Kidney glomerular epithelial cell (primary cell): Measurements from ENCODE around the gene SRRM1.
"Not testable (repeated sequence)": the region's sequence is repeated elsewhere in the genome, so short reads cannot be mapped to it uniquely, and the experiment has no call there.

Source experiments
- DNase-seq: peaks from one replicate; lab custom pipeline; 2025; lab: John Stamatoyannopoulos, UW

Gene SRRM1

DNA sequence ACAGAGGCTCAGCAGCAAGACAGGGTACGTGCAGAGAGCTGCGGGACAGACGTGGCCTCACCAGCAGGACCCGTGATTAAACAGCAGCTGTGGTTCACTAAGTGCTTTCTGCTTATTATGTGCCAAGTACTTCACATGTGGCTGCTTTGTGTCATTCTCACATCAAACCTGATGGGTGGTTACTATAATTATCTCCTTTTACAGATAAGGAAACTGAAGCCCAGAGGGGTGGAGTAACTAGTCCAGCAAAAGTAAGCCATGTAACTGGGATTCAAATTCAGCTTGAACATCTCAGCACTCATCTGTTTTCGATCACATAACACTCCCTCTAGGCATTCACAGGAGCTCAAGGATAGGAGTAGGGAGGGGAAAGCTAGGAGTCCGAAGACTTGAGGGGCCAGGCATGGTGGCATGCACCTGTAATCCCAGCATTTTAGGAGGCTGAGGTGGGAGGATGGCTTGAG is 51.3 kb downstream of the SRRM1 start:
- no peak for DNase-seq

DNA sequence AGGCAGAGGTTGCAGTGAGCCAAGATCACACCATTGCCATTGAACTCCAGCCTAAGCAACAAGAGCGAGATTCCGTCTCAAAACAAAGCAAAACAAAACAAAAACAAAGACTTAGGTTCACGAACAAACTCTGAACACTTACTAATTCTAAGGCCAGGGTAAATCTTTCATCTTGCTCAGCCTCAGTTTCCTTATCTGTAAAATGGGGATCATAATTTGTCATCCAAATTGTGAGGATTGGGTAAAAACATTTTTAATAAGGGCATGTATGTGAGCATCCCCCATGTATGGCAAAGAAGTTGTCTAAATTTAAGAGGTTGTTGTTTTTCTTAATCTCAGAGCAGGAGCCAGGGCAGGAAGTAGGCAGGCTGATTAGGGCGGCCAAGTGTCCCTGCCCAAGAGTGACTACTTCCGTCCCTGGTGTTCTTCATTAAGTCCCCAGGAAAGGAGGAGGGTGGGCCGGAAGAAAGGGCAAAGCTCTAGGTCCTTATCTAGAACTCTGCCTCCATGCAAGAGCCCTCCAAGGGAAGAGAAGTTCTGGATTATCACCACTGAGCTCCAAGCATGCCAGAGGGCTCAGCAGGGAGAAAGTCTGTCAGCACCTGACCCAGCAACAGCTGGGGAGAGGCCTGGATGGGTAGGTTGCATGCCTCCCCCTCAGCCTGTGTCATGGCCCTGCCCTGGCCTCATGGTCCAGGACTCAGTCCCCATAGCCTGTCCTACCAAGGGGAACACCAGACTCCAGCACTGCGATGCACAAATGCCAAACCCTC is 52.3 kb downstream of the SRRM1 start:
- DNase-seq, result no peak

- DNase-seq, result no peak
Measured at GRCh38 chr1:24696041-24696755, 53.1 kb downstream of the SRRM1 start.

- no peak for DNase-seq
Measured at GRCh38 chr1:24696756-24697330, 53.7 kb downstream of the SRRM1 start.

DNA sequence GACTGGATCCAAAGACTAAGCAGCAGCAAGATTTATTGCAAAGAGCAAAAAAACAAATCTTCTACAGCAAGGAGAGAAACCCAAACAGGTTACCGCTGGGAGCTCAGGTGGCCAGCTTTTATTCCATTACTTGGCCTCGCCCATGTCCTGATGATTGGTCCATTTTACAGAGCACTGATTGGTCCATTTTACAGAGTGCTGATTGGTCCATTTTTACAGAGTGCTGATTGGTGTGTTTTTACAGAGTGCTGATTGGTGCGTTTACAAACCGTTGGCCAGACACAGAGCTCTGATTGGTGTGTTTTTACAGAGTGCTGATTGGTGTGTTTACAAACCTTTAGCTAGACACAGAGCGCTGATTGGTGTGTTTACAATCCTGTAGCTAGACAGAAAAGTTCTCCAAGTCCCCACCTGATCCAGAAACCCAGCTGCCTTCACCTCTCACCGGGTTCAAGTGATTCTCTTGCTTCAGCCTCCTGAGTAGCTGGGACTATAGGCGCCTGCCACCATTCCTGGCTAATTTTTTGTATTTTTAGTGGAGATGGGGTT is 54.4 kb downstream of the SRRM1 start:
- DNase-seq, result not testable (repeated sequence)

DNA sequence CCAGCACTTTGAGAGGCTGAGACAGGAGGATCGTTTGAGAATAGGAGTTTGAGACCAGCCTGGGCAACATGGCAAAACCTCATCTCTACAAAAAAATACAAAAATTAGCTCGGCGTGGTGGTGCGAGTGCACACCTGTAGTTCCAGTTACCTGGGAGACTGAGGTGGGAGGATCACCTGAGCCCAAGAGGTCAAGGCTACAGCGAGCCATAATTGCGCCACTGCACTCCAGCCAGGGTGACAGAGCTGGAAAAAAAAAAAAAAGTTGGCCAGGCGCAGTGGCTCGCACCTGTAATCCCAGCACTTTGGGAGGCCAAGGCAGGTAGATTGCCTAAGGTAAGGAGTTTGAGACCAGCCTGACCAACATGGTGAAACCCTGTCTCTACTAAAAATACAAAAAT is 55.2 kb downstream of the SRRM1 start:
- DNase-seq, result not testable (repeated sequence)

- no peak for DNase-seq
Measured at GRCh38 chr1:24699628-24700027, 56.5 kb downstream of the SRRM1 start.

- DNase-seq, result no peak
Measured at GRCh38 chr1:24702511-24703293, 59.6 kb downstream of the SRRM1 start.

DNA sequence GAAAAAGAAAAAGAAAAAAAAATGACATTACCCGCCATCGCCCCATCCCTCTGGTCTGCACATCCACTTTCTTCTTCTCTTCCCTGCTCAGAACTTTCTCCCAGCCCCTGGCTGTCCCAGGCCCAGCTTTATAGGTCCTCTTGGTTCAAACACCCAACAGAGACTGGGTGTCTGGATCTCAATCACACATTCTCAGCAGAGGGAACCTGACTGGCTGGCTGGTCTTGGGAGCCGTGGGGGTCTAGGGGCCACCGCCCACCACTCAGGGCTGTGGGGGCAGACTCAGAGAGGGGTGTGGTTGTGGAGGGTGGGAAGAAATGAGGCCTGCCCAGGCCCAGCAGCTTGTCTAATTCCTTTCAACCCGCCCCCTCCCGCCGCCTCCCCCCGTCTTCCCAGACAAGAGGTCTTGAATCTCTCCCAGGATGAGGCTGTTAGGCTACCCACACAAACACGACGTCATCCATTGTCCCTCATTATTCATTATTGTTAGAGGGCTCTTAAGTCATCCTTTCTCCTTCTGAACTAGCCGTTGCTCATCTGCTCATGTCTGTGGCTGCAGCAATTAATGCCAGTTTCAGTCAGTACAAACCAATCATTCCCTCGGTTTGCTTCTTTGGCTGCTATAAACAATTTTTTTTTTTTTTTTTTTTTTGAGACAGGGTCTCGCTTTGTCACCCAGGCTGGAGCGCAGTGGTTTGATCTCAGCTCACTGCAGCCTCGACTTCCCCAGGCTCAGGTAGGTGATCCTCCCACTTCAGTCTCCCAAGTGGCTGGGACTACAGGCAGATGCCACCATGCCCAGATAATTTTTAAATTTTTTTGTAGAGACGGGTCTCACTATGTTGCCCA is 61.5 kb downstream of the SRRM1 start:
- DNase-seq, result peak; percentile 80

DNA sequence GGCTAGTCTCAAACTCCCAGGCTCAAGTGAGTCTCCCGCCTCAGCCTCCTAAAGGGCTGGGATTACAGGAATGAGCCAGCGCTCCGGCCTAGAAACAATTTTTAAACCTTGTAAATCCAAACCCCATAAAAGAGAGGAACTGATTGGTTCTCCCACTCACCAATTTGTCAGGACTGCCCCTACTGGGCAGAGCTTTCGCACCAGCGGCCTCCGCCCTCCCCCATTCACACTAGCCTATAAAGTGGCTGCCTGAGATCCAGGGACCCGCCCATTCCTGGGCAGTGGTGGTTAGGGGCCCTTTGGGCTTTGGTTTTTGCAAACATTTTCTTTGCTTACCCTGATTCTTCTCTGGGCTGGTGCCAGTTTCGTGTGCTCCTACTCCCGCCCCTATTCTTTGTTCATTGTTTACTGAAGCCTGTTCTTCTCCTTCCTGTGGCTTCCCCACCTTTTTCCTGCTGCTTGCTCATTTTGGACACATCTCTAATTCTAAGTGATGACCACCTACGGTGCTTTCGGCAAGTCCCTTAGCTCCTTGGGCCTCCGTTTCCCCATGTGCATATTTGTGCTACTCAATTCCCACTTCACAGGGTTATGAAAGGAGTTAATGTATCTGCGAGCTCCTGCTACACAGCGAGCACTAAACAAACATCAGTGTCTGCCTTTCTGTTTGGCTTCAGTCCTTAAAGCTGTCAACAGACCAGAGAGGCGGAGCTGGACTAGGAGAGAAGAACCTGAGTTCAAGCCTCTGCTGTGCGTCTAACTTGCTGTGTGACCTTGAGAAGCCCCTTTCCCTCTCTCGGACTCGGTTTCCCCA is 62.4 kb downstream of the SRRM1 start:
- peak; percentile 83 for DNase-seq

DNA sequence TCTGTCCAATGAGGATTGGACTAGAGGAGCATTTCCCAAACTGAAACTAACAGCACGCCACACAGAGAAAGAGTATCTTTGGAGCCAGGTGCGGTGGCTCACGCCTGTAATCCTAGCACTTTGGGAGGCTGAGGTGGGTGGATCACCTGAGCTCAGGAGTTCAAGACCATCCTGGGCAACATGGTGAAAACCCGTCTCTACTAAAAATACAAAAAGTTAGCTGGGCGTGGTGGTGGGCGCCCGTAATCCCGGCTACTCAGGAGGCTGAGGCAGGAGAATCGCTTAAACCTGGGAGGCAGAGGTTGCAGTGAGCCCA is 62.9 kb downstream of the SRRM1 start:
- not testable (repeated sequence) for DNase-seq

DNA sequence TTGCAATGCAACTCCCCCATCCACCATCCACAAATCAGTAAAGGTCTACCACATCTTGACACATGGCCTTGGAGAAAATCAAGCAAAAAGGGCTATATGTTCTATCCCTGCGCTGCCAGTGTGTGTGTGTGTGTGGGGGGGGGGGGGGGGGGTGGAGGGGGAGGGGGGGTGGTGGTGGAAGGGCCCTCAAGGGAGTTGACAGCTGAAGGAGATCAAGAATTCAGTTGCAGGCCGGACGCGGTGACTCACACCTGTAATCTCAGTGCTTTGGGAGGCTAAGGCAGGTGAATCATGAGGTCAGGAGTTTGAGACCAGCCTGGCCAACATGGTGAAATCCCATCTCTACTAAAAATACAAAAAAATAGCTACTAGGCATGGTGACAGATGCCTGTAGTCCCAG is 64.6 kb downstream of the SRRM1 start:
- no peak for DNase-seq

DNA sequence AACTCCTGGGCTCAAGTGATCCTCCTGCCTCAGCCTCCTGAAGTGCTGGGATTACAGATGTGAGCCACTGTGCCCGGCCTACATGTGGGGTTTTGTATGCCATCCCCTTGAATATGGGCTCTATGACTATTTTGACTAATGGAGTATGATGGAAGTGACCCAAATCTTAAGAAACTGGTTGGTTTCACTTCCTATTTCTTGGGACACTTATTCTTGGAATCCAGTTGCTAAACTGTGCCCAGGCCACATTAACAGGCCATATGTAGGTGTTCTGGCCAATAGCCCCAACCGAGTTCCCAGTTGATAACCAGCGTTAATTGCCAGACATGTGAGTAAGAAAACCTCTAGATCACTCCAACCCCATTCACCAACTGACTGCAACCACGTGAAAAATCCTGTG is 65.8 kb downstream of the SRRM1 start:
- DNase-seq, result no peak

DNA sequence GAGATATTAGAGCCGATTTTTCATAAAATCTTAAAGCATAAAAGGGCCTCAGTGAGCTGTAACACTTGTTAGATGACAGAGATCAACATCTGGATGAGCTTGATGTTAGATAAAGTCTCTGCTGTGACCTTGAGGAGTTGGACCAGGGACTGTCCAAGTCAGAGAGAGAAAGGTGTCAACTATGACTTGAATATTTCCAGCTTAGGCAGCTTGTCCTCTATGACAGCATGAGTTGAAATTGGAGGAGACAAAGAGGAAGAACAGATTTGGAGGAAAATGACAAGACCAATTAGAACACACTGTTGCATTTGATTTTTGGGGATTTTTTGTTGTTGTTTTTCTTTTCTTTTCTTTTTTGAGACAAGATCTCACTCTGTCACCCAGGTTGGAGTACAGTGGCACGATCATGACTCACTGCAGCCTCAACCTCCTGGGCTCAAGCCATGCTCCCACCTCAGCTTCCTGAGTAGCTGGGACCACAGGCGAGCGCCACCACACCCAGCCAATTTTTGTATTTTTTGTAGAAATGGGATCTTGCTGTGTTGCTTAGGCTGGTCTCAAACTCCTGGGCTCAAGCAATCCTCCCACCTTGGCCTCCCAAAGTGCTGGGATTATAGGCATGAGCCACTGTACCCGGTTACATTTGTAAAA is 66.8 kb downstream of the SRRM1 start:
- DNase-seq, result no peak

- DNase-seq, result no peak
Measured at GRCh38 chr1:24711329-24711728, 68.2 kb downstream of the SRRM1 start.

- peak; percentile 61 for DNase-seq
Measured at GRCh38 chr1:24713176-24713575, 70.1 kb downstream of the SRRM1 start.

- no peak for DNase-seq
Measured at GRCh38 chr1:24713736-24714135, 70.6 kb downstream of the SRRM1 start.

DNA sequence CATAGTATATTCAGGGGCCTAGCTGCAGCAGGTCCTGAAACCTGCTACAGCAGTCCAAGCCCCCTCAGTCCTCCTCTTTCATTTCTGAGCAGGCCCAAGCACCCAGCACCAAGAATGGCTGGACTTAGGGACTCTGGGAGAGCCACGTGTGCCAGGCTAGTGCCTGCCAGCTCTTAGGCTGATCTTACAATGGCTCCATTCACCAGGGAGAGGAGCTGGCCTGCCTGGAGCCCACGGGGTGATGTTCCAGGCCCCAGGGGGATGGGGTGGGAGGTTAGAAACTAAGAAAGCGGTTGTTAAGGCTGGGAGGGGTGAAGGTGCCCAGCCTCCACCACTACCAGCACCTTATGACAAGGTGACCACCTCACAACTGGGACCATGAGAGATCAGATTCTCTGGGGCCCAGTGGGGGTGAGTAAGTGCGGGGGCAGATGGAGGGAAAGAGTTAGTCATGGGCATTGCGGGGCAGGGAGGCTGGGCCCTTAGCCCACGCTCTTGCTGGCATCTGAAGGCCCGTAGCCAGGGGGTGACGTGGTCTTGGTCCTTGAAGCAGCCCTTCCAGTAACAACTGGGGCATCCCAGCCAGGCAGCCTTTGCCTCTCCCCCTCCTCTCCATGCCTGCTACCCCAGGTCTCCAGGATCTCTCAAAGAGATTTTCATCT is 71.9 kb downstream of the SRRM1 start:
- no peak for DNase-seq

DNA sequence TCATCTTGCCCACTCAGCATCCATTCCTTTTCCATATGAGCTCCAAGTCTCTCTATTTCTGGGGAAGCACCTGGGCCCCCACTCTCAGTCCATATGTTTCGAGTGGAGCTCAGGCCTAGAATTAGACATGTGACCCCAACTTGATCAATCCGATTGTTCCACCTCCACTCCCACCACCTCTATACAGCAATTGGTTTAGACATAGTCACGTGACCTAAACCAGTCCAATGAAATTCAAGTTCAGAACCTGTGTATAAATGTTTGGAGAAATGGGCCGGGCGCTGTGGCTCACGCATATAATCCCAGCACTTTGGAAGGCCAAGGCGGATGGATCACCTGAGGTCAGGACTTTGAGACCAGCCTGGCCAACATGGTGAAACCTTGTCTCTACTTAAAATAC is 72.6 kb downstream of the SRRM1 start:
- DNase-seq, result no peak
